ENCODE measurements around the gene PRR33.

GRCh38 chr11:1879941-1880720 is 11.6 kb downstream of the PRR33 start:
- TF ChIP-seq CTCF (conservative IDR thresholded peaks at IDR 0.05; ENCODE audit: low read depth, low read length), result no peak
- TF ChIP-seq EZH2 (IDR thresholded peaks at IDR 0.05; ENCODE audit: low read length, unreplicated experiment), result no peak
- TF ChIP-seq EZH2phosphoT487 (IDR thresholded peaks at IDR 0.05; ENCODE audit: borderline replicate concordance, low read length), result no peak
